Activated T-helper 9 cell treated with anti-CD3 and anti-CD28 coated beads, Interleukin-2, amount 50 U/mL, for 16 hours (primary cell): ENCODE results near the gene SUMO2.

Experiments used
- DNase-seq: peaks from one replicate; pipeline ENCODE4 v3.0.0-alpha.2; 2020; ENCODE audit warnings: low read depth

Gene SUMO2

GRCh38 chr17:75124041-75124818 lies 58.5 kb downstream of the SUMO2 start:
- peak; percentile 60 for DNase-seq

GRCh38 chr17:75118307-75118706 lies 64.5 kb downstream of the SUMO2 start:
- no peak for DNase-seq

- no peak for DNase-seq
These were observed 66.0 kb downstream of the SUMO2 start for GRCh38 chr17:75116737-75117136.
